Mucosa of rectum (tissue), 2 donors: ENCODE results near the gene CRAMP1.

Experiments
- H3K27ac ChIP-seq, 2 donors: one replicate each; pipeline ENCODE4 v1.7.0; 2013; ENCODE audit warnings: inconsistent platforms in 2 of 2, low read depth in 2 of 2, low read length in 2 of 2
- H3K27me3 ChIP-seq, 2 donors: one replicate each; pipeline ENCODE4 v1.7.0; 2013; ENCODE audit warnings: low read length in 2 of 2; ENCODE audit not compliant: control insufficient read depth in 2 of 2, insufficient read depth in 2 of 2
- H3K36me3 ChIP-seq, 2 donors: one replicate each; pipeline ENCODE4 v1.7.0; 2013; ENCODE audit warnings: low read length in 2 of 2; ENCODE audit not compliant: control insufficient read depth in 2 of 2, insufficient read depth in 2 of 2
- H3K4me1 ChIP-seq, 2 donors: one replicate each; pipeline ENCODE4 v1.7.0; 2013; ENCODE audit warnings: low read length in 2 of 2, mild to moderate bottlenecking in 1 of 2; ENCODE audit not compliant: control insufficient read depth in 2 of 2, insufficient read depth in 2 of 2
- H3K4me3 ChIP-seq, 2 donors: one replicate each; pipeline ENCODE4 v1.7.0; 2013; ENCODE audit warnings: low read length in 2 of 2
- H3K9ac ChIP-seq, 2 donors: one replicate each; pipeline ENCODE4 v1.7.0; 2013; ENCODE audit warnings: low read length in 2 of 2, low read depth in 1 of 2, mild to moderate bottlenecking in 1 of 2
- H3K9me3 ChIP-seq, 2 donors: one replicate each; pipeline ENCODE4 v1.7.0; 2013; ENCODE audit warnings: low read length in 2 of 2; ENCODE audit not compliant: control insufficient read depth in 2 of 2
- donor health status: healthy.
- donor health status: Normal muscosa, but diverticular disease.

CRAMP1 gene

GRCh38 chr16:1631230-1631629 is 19.1 kb downstream of the CRAMP1 start:
- Histone ChIP-seq H3K27ac (no peak overlapping the region), H3K36me3 (peaks cover 58 to 66% of the 10 kb centered on the region in 2 donors), H3K4me3 (no peak overlapping the region), H3K9ac (no peak overlapping the region), H3K27me3 (no peaks in the 10 kb centered on the region), H3K9me3 (no peaks in the 10 kb centered on the region), H3K4me1 (no peaks in the 10 kb centered on the region)

- Histone ChIP-seq H3K4me1 (no peaks in the 10 kb centered on the region), H3K9ac (no peak overlapping the region), H3K27me3 (no peaks in the 10 kb centered on the region), H3K36me3 (peaks cover 53 to 64% of the 10 kb centered on the region in 2 donors), H3K4me3 (no peak overlapping the region), H3K9me3 (no peaks in the 10 kb centered on the region), H3K27ac (no peak overlapping the region)
These were observed 19.9 kb downstream of the CRAMP1 start for GRCh38 chr16:1631931-1632637.

DNA sequence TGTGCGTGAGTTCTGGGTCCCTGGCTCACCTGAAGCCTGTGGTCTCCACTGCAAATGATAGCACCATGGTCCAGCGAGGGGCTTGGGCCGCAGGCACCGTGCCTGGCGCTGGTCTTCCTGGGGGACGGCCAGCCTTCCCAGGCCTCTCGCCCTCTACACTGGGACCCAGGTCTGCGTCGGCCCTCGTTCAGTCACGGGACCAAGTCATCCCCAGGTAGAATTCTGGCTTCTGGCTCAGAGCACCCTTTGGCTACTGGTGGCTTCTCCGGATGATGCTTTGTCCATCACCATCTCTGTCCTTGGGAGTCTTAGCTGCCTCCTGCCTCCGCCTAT is 20.4 kb downstream of the CRAMP1 start:
- Histone ChIP-seq H3K27ac (no peak overlapping the region), H3K27me3 (no peaks in the 10 kb centered on the region), H3K9ac (no peak overlapping the region), H3K4me3 (no peak overlapping the region), H3K9me3 (no peaks in the 10 kb centered on the region), H3K4me1 (no peaks in the 10 kb centered on the region), H3K36me3 (peaks cover 52 to 62% of the 10 kb centered on the region in 2 donors)

- H3K27me3 ChIP-seq = no peaks in the 10 kb centered on the region
- no peaks in the 10 kb centered on the region for H3K4me1 ChIP-seq
- peaks cover 59 to 66% of the 10 kb centered on the region in 2 donors for H3K36me3 ChIP-seq
- no peaks in the 10 kb centered on the region for H3K9me3 ChIP-seq
- no peak overlapping the region for H3K9ac ChIP-seq
- H3K4me3 ChIP-seq = no peak overlapping the region
- H3K27ac ChIP-seq = no peak overlapping the region
These were observed 21.1 kb downstream of the CRAMP1 start for GRCh38 chr16:1633310-1633709.

DNA sequence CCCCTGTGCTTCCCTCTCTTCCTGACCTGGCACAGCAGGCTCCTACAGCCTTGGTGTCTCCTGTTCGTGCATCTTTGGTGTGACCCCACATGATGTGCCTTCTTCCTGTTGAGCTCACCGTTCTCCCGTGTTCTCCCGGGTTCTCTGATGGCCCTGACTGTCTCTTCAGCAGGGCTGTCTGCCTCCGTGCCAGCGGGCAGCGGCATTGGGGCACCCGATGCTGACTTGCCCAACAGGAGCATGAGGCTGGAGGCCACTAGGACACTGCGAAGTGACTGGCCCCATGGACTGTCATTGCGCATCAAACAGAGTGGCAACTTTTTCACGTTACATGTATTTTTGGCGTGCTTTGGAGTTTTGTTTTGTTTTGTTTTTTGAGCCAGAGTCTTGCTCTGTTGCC is 22.4 kb downstream of the CRAMP1 start:
- no peaks in the 10 kb centered on the region for H3K4me1 ChIP-seq
- no peak overlapping the region for H3K4me3 ChIP-seq
- H3K9ac ChIP-seq = no peak overlapping the region
- H3K27me3 ChIP-seq = no peaks in the 10 kb centered on the region
- H3K27ac ChIP-seq = no peak overlapping the region
- no peaks in the 10 kb centered on the region for H3K9me3 ChIP-seq
- peaks cover 62 to 66% of the 10 kb centered on the region in 2 donors for H3K36me3 ChIP-seq

GRCh38 chr16:1635070-1635469 is 22.9 kb downstream of the CRAMP1 start:
- Histone ChIP-seq H3K36me3 (peaks cover 61 to 66% of the 10 kb centered on the region in 2 donors), H3K9ac (no peak overlapping the region), H3K4me3 (no peak overlapping the region), H3K9me3 (no peaks in the 10 kb centered on the region), H3K27me3 (no peaks in the 10 kb centered on the region), H3K4me1 (no peaks in the 10 kb centered on the region), H3K27ac (no peak overlapping the region)

DNA sequence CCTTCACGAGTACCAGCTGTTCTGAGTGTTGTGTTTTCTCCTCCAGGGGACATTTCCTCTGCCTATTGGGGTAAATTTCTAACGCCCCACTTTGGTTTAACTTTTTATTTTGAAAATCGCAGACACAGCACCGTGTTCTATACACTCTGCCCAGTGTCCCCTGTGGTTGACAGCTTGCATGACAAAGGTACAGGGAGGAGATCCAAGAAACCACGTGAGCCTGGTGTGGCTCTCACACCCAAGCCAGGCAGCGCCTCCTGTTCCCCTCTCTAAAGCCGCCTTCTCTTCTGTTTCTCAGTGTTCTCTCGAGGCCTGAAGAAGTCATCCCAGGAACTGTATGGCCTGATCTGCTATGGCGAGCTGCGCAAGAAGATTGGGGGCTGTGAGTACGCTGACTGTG is 25.4 kb downstream of the CRAMP1 start:
- H3K9me3 ChIP-seq = no peaks in the 10 kb centered on the region
- H3K36me3 ChIP-seq = peaks cover 63 to 66% of the 10 kb centered on the region in 2 donors
- H3K27ac ChIP-seq = no peak overlapping the region

DNA sequence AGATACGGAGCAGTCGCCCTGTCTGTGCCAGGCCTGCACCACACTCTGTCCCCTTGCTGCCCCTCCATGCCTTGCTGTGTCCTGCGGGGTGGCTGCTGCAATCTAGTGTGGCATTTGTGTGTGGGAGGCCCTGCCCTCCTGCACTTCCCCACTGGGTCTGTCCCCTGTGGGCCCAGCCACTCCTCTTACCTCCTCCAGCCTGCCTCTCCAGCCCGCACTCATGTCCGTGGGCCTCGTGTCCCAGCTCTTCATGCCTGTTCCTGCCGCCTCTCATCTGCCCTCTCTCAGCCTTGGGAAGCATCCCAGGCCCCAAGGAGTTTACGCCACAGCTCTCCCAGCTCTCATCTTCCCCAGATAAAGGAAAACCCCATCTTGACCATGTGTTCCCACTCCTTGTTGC is 26.6 kb downstream of the CRAMP1 start:
- no peak overlapping the region for H3K4me3 ChIP-seq
- H3K9ac ChIP-seq = no peak overlapping the region
- H3K27ac ChIP-seq = no peak overlapping the region
- peaks cover 60 to 63% of the 10 kb centered on the region in 2 donors for H3K36me3 ChIP-seq
- H3K9me3 ChIP-seq = no peaks in the 10 kb centered on the region
- no peaks in the 10 kb centered on the region for H3K4me1 ChIP-seq
- no peaks in the 10 kb centered on the region for H3K27me3 ChIP-seq

More for the DNA sequence above, 25.4 kb downstream of the CRAMP1 start:
- no peak overlapping the region for H3K4me3 ChIP-seq
- no peak overlapping the region for H3K9ac ChIP-seq
- H3K27me3 ChIP-seq = no peaks in the 10 kb centered on the region
- no peaks in the 10 kb centered on the region for H3K4me1 ChIP-seq

DNA sequence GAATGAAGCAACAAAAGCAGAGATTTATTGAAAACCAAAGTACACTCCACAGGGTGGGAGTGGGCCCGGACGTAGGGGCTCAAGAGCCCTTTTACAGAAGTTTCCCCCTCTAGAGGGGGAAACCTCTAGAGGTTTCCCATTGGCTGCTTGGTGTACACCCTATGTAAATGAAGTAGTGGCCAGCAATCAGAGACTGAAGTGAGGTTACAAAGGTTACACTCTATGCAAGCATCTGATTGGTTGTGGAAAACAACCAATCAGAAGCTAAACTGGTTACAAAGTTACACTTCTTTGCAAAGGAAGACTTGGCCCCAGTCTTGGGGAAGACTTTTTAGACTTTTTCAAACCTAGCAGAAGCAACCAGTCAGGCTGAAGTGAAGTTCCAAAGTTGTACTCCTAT is 27.1 kb downstream of the CRAMP1 start:
- H3K27me3 ChIP-seq = no peaks in the 10 kb centered on the region
- no peak overlapping the region for H3K27ac ChIP-seq
- H3K9ac ChIP-seq = no peak overlapping the region
- peaks cover 58 to 63% of the 10 kb centered on the region in 2 donors for H3K36me3 ChIP-seq
- H3K4me1 ChIP-seq = no peaks in the 10 kb centered on the region
- no peak overlapping the region for H3K4me3 ChIP-seq
- no peaks in the 10 kb centered on the region for H3K9me3 ChIP-seq

DNA sequence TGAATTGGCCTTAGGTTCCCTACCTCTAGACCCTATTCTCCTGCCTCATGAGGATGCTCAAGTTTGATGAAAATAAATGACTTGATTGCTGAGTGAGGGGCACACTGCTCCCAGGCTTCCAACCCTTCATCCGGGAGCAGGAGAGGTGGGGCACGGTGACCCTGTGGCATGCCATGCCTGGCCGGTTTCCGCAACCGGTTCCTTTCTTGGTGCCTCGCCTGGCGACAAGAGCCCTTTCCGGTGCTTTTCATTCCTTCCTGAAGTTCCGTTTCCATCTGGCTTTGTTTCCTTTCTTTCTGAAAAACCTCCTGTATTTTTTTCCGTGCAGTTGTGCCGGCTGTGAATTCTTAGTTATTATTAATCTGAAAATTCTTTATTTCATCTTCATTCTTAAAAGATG is 27.7 kb downstream of the CRAMP1 start:
- H3K4me1 ChIP-seq = no peaks in the 10 kb centered on the region
- H3K4me3 ChIP-seq = no peak overlapping the region
- H3K36me3 ChIP-seq = peaks cover 58 to 67% of the 10 kb centered on the region in 2 donors
- H3K9ac ChIP-seq = no peak overlapping the region
- H3K27me3 ChIP-seq = no peaks in the 10 kb centered on the region
- H3K9me3 ChIP-seq = no peaks in the 10 kb centered on the region
- no peak overlapping the region for H3K27ac ChIP-seq
